HT1080 (cell line): ENCODE results near the gene MEGF6. TPM values are rescaled to one million over a fixed set of nuclear protein-coding genes. Genes with fewer than 3 reads are reported as not detected.

Experiments used
- DNase-seq: peaks from one replicate; pipeline ENCODE4 v3.0.0-alpha.2; 2015; ENCODE audit warnings: low read depth
- total RNA-seq: library from RNA; depleted of rRNA; stranded (reverse); fragments of >200 nt; shearing (Covaris generic); gene quantifications from 2 replicates; pipeline ENCODE4 v1.2.3, GENCODE V29; 2014

Gene MEGF6
- total RNA-seq, 1 experiment from 2014 or later, result 0.92 TPM

DNA sequence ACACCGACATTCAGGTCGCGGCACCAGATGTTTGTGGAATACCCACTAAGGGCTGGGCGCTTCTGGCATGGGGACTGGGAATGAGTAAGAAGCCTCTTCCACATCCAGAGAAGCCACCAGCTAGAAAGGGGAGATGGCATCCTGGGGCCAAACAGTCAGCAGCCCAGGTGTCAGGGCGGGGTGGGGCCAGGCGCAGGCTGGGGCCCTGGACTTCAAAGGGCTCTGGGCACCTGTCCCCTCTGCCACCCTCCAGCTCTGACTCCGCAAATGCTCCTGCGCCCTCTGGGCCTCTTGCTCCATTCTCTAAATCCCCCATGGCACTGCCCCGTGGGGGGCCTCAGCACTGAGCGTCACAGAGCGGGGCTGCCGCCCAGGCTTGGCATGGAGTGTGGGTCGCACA, 70.4 kb downstream of the MEGF6 start:
- no peak for DNase-seq

DNA sequence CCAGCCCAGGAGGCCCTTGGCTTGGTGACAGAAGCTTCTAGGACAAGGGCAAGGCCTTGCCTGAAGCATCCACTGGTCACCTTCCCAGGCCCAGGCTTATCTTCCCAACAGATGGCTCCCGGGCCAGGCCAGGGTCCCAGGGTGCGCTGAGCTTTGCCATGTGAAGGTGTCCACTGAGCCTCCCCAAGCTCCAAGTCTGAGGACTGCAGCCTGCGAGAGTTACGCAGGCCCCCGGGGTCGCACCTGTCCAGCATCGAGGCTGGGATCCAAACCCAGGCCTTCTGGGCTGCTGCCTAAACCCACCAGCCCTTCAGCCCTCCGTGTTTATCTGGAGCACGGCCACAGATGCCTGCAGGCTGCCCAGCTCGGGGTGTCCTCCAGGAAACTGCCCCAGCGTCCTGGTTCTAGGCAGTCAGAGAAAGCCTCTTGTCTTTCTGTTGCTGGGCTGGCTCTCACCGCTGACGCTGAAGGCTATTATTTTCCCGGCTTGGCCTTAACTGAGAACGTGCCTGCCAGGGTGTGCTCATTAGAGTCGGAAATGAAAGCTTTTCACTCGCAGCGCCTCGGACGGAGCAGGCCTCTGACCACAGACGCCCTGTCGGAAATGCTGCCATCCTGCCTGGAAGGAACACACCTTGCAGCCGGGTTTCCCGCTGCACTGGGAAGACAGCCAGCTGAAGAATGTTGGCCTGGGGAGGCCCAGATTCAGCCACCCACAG, 71.4 kb downstream of the MEGF6 start:
- no peak for DNase-seq

DNA sequence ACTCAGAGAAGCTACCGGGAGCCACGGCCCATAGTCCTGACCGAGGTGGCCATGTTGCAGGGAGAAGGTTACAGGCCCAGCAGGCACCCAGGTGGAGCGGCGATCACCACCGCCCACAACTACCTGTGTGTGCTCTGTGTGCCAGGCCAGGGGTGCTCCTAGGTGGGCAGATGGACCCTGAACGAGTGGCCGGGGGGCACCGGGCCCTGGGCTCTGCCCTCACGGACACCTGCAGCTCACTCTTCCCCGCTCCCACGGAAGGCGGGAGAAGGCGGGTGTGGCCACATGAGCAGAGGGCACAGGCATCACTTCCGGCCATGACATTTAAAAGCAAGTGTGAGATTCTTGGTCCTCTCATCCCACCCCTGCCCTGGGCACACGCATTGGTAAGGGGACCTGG, 73.9 kb downstream of the MEGF6 start:
- no peak for DNase-seq

DNA sequence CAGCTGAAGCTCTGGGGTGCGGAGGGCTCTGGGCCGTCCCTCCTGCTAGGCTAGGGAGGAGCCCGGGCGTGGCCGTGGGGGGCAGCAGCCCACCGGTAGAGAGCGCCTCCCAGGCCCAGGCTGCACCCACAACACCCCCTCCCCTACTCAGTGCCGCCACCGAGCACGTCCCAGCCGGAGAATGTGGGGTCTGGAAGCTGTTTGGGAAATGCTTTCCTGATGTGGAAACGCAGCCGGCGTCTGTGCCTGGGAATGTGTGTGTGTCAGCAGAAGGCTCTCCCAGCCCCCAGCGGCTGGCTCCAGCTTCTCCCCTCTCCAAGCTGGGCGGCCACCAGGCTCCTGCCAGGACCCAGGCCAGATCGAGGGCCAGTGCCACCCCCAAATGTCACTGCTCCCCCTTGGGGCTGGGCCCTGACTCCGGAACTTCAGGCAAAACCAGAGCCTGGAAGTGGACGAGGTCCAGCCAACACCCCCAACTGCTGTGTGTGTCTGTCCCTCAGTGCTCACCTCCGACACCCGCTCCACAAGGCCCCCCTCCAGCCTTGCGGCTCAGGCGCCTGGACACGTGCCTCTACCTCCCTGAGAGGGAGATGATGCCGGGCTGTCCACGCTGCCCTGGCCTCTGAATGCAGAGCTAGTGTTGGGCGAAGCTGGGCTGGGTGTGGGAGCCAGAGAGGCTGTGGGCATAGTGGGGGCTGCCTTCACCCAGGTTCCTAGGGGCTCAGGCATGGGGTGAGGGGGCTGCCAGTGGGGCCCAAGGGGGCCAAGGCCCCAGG, 74.7 kb downstream of the MEGF6 start:
- DNase-seq, result no peak

DNA sequence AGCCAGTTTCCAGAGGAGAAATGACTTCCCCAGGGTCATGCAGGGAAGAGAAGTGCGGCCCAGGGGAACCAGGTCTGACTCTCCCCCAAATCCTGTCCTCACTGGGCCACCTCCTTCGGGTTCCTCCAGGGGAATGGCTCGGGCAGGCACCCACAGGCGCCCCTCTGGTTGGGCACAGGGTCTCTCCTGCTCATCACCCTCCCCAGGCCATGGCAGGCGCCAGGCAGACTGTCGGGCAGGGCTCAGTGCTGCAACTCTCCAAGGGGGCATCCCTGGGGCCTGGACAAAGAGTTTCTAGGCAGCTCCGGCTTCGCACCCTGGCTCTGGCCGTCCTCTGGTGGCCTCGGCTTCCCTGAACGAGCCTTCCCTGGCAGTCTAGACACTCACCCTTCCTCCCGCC, 75.6 kb downstream of the MEGF6 start:
- DNase-seq, result no peak

DNA sequence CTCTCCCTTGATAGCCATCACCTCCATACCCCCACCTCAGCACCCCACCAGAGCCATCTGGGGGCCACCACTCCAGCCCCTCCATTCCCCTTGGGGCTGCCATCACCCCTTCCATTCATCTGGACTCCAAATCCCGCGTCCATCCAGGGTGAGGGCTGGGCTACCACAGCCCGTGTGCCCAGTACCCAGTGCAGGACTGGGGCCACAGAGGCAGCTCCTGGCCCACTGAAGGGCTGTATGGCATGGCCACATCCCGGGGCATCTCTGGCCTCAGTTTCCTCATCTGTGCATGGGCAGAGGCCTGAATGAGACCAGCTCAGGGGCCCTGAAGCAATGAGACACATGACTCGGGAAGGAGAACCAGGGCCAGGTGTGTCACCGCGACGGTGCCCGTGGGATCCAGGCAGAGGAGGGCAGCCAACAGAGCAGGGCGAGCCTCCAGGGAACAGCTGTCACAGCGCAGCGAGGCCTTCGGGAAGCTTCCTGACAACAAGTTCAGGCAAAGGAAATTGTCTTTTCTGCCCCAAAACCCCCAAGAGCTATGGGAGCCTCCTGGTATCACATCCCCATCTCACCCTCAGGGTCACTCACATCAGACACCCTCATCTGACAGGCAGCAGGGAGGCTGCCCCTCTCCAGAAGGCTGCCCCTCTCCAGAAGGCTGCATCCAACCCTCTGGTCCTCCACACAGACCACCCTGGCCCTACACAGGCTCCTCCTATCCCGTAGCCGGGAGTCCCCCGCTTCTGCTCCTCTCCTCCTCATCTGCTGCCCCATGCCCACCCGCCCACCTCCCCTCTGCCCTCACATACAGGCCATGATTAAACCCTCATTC, 76.3 kb downstream of the MEGF6 start:
- DNase-seq, result no peak

DNA sequence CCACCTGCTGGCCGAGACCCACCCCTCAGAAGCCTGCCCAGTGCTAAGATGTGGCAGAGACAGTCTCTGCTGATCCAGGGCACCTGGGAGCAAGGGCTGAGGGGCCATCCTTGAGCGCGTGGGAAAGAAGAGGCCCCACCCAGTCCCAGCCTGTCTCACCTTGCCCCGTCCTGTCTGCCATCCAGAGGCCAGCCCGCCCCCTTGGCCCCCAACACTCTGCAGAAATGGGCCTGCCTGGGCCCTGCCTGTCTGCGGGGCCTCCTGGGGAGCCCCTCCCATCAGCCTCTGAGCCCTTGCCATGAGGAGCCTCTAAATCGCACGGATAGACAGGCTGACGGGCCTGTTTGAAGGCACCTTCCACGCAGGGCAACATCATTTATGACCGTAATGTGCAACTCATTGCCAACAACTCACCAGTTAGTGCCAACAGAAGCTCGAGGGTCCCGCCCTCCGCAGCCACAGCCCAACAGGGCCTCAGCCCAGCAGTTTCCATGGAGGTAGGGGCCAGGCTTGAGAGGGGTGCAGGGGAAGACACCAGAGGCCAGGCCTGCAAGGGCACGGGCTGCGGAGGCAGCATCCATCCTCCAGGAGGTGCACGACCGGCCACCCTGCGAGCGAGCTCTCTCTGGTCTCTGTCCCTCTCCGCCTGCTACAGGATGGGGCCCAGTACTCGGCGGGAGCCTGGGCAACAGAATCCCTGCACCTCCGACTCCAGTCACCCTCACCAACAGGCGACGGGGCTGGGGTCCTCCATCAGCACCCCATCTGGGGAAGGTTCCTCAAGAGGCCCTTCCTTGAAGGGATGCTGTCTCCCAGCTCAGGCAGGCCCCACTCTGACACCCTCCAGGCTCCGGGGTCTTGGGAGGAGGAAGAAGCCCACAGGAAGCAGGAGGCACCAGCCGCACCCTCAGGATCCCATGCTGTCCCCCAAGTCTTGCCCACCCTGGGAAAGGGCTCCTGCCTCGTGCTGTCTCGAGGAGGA, 78.0 kb downstream of the MEGF6 start:
- DNase-seq, result no peak

DNA sequence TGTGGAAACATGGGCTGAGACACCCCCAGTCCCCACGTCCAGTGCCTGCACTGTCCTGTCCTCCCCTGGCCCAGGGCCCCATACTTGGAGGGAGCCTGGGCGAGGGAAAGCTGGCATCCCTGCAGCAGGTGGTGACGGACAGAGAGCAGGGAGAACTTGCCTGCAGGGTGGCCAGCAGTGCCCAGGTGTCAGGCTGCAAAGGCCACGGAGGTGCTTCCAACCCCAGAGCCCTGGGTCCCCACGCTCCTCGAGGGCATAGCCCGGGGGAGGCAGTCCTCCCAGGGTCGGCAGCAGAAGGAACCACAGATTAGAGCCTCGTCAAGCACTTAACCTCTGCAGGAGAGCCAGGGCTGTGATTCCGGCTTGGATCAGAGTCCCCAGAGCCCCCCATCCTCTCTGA, 79.4 kb downstream of the MEGF6 start:
- no peak for DNase-seq

DNA sequence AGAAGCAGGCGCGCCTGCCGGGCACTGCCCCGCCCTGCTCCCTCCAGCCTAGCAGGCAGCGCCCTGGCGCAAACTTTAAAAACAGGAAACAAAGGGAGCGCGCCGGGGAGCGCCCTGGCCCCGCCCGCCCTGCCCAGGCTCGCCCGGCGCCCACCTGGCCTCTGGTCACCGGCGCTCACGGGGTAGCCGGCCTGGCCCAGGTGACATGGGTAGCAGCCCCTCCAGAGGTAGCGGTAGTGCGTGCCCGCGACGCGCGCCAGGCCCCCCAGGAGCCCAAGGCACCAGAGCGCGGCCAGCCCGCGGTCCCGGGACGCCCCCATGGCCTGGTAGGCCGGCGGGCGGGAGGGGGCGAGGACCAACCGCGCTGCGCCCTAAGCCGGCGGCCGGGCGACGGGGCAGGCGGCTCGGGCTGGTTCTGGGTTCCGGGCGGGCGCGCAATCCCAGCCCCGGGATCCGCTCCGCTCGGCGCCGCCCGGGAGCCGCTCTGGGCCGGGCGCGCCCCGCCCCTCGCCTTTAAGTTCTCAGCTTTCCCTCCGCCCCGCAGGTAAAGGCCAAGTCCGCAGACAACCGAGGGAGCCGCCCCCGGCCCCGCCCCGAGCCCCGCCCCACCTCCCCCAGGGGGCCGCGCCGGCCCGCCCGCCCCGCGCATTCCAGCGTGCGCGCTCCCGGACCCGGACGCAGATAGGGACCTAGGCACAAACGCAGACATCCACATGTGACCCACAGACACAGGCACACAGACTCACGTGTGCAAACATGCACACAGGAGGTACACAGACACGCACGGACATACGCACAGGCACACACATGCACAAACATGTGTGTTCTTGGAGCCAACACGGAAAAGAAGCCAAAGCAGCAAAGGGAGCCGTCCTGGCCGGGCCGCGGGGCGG, 80.1 kb downstream of the MEGF6 start:
- peak; percentile 5 for DNase-seq

DNA sequence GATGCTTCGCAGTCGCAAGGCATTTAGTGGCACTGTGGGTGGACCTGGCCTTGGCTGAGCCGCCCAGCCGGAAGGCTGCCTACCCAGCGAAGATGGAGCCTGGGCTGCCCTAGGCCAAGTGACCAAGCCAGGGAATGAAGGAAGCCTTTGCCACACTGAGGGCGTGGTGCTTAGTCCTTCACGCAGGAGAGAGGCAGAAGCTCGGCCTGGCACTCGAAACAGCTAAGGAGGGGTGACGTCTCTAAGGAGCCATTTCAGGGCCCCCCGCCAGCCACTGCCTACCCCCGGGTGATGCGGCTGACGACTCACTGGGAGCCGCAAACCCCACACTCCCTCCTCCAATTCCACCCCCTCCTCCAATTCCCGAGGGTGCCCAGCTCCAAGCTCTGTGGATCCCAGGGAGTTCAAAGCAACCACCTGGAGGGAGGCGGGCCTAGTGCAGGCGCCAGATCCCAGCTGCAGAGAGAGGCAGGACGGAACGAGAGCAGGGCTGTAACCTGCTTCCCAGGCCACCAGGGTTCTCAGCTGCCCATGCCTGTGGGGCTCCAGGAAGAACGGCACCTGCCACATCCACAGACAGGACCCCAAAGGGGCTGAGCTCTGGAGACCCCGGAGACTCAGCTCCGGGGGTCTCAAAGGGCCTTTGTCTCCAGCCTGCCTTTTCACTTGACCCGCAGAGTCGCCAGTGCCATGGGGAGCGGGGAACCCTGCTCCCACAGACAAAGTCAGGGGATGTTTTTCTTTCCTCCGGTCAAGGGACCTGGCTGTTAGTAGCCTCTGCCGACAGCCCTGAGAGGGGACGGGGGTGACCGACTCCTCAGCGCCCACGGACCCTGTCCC, 81.0 kb downstream of the MEGF6 start:
- no peak for DNase-seq

DNA sequence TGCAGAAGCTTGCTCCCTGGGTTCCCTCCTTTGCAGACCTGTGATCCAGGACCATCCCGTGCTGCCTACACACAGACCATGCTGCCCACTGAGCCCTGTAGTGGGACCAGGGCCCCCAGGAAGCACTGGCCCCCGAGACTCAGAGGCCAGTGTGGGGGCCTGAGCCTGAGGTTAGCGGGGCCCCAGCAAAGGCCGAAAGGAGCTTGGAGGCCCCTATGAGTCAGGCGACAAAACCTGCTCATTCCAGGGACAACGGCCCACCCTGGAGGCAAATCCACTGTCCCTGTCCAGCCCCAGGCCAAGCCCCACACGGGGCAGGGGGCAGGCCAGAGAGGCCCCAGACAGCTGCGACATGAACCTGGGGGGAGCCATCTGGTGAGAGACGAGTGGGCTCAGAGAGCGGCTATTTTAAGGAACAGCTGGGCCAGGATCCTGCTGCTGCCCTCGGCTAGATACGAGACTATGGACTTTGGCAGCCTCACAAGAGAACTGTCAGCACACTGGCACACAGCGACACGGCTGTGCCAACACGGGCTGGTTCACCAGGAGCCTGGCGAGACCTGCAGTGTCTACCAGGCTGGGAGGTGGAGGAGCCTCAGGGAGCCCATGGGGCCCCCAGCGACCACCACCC, 82.1 kb downstream of the MEGF6 start:
- no peak for DNase-seq

DNA sequence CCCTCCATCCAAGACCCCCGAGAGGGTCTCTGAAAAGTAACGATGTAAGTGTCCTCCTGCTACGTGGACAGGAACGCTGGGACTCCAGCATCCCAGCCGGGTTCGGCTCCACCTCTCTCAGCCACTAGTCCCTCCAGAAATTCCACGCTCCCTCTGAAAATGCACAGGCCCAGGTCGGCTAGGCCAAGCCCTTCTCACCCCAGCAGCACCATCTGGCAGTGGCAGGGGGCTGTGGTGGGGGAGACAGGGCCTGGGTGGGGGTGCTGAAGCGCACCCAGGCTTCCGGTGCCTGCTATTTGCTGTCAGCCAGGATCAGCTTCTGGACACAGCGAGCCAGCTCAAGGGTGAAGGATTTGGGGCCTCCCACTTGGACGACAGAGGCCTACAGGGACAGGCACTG, 83.5 kb downstream of the MEGF6 start:
- DNase-seq, result no peak

DNA sequence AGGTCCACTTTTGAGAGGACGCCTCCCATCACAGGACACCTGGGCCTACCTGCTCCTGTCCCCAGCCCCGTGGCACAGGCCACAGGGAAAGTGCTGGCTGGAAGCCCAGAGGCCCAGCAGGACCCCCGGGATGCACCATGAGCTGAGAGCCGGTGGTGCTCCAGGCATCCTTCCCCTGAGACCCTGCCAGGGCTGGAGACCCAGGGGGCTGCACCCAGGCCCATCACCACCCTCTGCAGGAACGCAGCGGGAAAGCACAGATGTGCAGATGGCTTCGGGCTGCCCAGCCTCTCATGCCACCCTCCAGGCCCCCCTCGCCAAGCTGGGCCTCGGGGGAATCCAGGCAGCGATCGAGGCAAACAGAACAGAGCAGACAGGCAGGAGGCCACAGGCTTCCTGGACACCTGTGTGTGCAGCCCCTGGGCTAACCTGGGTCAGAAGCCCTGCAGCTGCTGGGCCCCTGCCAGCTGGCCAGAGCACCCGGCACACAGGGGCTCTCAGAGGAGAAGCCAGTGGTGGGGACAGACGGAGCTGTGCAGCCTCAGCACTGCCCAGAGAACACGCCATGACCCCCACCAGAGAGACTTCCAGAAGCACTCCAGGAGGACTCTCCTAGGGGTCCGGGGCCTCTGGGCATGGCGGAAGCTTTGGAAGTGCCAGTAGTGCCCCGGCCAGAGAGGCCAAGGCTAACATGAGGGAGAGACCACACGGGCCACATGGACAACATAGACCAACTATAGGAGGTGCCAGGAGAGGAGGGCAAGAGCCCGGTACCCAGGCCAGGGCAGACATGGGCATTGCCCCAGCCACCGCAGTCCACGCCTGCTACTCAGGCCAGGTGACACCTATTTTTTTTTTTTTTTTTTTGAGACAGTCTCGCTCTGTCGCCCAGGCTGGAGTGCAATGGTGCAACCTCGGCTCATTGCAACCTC, 85.5 kb downstream of the MEGF6 start:
- no peak for DNase-seq

DNA sequence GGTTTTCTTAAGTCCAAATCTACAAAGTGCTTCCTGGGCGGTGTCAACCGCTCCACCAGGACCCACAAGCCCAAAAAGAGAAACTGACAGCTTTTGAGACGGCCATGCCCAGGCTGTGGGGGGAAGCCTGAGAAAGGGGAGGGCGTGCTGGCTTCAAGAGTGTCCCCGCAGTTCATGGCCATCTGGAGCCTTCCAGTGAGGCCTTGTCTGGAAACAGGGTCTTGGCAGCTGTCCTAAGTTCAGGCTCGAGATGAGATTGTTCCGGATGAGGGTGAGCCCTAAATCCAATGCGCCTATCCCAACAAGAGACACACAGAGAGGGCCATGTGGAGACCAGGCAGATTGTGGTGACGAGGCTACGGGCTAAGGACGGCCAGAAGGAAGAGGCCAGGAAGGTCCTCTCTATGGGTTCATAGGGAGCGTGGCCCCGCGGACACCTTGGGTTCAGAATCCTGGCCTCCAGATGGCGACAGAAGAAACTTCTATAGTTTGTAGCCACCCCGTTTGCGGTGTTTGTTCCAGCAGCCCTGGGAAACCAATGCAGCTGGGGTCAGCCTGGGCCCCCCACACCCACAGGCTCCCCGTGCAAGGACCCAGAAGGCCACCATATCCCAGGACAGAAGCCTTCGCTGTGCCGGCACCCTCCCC, 86.6 kb downstream of the MEGF6 start:
- DNase-seq, result no peak

DNA sequence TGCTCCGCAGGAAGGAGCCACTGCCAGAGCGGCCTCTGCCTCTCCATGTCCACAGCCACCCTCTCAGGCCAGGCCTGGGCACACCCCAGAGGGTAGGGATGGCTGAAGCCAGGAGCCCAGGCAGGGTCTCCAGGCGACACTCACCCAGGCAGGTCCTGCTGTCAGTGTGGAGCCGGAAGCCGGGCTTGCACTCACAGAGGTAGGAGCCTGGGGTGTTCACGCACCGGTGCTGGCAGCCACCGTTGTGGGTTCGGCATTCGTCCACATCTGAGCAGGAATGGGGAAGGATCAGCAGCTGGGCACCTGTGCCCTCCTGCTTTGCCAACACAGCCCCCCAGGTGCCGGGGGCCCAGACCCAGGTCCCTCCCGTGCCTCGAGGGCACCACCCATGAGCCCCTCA, 87.3 kb downstream of the MEGF6 start:
- DNase-seq, result no peak

DNA sequence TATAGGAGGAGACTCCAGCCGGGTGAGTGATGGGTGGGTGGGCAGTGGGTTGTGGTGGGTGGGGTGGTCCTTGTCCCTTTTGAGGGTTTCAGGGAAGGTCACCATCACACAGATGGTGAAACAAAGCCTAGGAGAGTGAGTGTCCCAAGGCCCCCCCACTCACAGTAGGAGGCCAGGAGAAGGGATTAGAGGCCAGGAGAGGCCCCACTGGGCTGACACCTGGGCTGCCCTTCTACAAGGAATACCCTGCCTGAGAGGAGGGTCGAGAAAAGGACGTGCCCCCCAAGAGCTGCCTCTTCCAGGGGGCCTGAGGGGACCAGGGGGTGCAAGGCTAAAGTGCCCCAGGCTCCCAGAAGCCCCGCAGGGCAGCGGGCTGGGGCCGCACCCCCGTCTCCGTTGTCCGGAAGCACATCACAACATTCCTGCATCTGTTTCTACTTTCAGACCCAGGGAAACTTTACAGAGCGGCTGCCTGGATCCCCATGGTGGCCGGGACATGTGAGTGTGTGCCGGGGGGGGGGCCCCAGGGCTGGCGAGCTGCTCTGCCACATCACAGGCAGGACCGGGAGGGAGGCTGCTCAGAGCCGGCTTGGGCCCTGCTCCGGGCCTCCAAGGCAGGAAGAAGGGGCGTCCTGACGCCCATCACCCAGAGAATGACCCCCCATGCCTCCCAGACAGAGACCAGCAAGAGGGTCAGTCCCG, 88.6 kb downstream of the MEGF6 start:
- no peak for DNase-seq
